ENCODE data around the gene WWOX.

GRCh38 chr16:78738557-78738956, 639.1 kb downstream of the WWOX start:
- TF ChIP-seq MAX (IDR thresholded peaks at IDR 0.05) (no peak), CBX8 (IDR thresholded peaks at IDR 0.05) (no peak), PHF8 (IDR thresholded peaks at IDR 0.05; ENCODE audit: borderline replicate concordance, low read depth) (no peak), HOXA7 (CRISPR knock-in tag; IDR thresholded peaks at IDR 0.05) (no peak), MAFK (IDR thresholded peaks at IDR 0.05; ENCODE audit: partially characterized antibody) (no peak), CTCF (IDR thresholded peaks at IDR 0.05) (no peak), JUN (IDR thresholded peaks at IDR 0.05) (no peak), RAD21 (conservative IDR thresholded peaks at IDR 0.05 in 1 of 2, IDR thresholded peaks at IDR 0.05 in 1 of 2) (no peak), RNF2 (IDR thresholded peaks at IDR 0.05; ENCODE audit: borderline replicate concordance, low read depth) (no peak), REST (IDR thresholded peaks at IDR 0.05) (no peak)
